Trophoblast cell (in vitro differentiated cells and primary cell): Measurements from ENCODE around the gene FOXB1.
A peak's percentile ranks its signal among the peaks of the same experiment; 100 is the strongest.

Experiments
- DNase-seq, 2 donors: peaks; one replicate each; pipeline ENCODE4 v3.0.0-alpha.2; 2016
- H2AFZ ChIP-seq: 2 replicates; pipeline ENCODE4 v1.6.1; 2013; ENCODE audit warnings: low read length, moderate library complexity, mild to moderate bottlenecking; ENCODE audit not compliant: insufficient read depth, poor library complexity
- H2AK5ac ChIP-seq: 2 replicates; pipeline ENCODE4 v1.6.1; 2013; ENCODE audit warnings: mild to moderate bottlenecking, low read length
- H2BK120ac ChIP-seq: 2 replicates; pipeline ENCODE4 v1.6.1; 2013; ENCODE audit warnings: low read length, mild to moderate bottlenecking, moderate library complexity; ENCODE audit not compliant: insufficient read depth, poor library complexity
- H2BK12ac ChIP-seq: 2 replicates; pipeline ENCODE4 v1.6.1; 2013; ENCODE audit warnings: mild to moderate bottlenecking, low read length, moderate library complexity
- H2BK5ac ChIP-seq: 2 replicates; pipeline ENCODE4 v1.6.1; 2013; ENCODE audit warnings: low read length, low read depth, moderate library complexity, mild to moderate bottlenecking; ENCODE audit not compliant: poor library complexity
- H3K14ac ChIP-seq: 2 replicates; pipeline ENCODE4 v1.6.1; 2013; ENCODE audit warnings: mild to moderate bottlenecking, low read length
- H3K18ac ChIP-seq: 2 replicates; pipeline ENCODE4 v1.6.1; 2013; ENCODE audit warnings: mild to moderate bottlenecking, low read length
- H3K23ac ChIP-seq: 2 replicates; pipeline ENCODE4 v1.6.1; 2013; ENCODE audit warnings: low read length
- H3K27ac ChIP-seq: 2 replicates; pipeline ENCODE4 v1.5.1; 2013; ENCODE audit warnings: low read depth, mild to moderate bottlenecking, inconsistent platforms, low read length, moderate library complexity
- H3K27me3 ChIP-seq: 2 replicates; pipeline ENCODE4 v1.6.1; 2013; ENCODE audit warnings: inconsistent platforms, mild to moderate bottlenecking, low read length, moderate library complexity; ENCODE audit not compliant: insufficient read depth
- H3K36me3 ChIP-seq, 2 experiments: 1 replicate in 1 of 2; 2 replicates in 1 of 2; pipeline ENCODE4 v1.6.1; 2013; ENCODE audit warnings: low read length in 2 of 2, mild to moderate bottlenecking in 2 of 2, moderate library complexity in 1 of 2; ENCODE audit not compliant: insufficient read depth in 2 of 2, control insufficient read depth in 1 of 2
- H3K4ac ChIP-seq: 2 replicates; pipeline ENCODE4 v1.6.1; 2013; ENCODE audit warnings: low read depth, mild to moderate bottlenecking, low read length, moderate library complexity
- H3K4me1 ChIP-seq, 2 experiments: 1 replicate in 1 of 2; 2 replicates in 1 of 2; pipeline ENCODE4 v1.6.1; 2013; ENCODE audit warnings: low read length in 2 of 2, mild to moderate bottlenecking in 2 of 2, moderate library complexity in 1 of 2; ENCODE audit not compliant: insufficient read depth in 2 of 2, control insufficient read depth in 1 of 2
- H3K4me2 ChIP-seq: 2 replicates; pipeline ENCODE4 v1.6.1; 2013; ENCODE audit warnings: inconsistent platforms, mild to moderate bottlenecking, low read length, moderate library complexity
- H3K4me3 ChIP-seq: 2 replicates; pipeline ENCODE4 v1.5.1; 2013; ENCODE audit warnings: mild to moderate bottlenecking, low read depth, low read length, inconsistent platforms
- H3K79me1 ChIP-seq: one replicate; pipeline ENCODE4 v1.6.1; 2013; ENCODE audit warnings: low read length
- H3K79me2 ChIP-seq: 2 replicates; pipeline ENCODE4 v1.6.1; 2013; ENCODE audit warnings: low read length, mild to moderate bottlenecking; ENCODE audit not compliant: control insufficient read depth, insufficient read depth, poor library complexity
- H3K9ac ChIP-seq: 2 replicates; pipeline ENCODE4 v1.6.1; 2013; ENCODE audit warnings: mild to moderate bottlenecking, low read length
- H3K9me3 ChIP-seq: 2 replicates; pipeline ENCODE4 v1.6.1; 2013; ENCODE audit warnings: low read depth, mild to moderate bottlenecking, control low read depth, inconsistent platforms, low read length; ENCODE audit not compliant: insufficient read depth
- H4K12ac ChIP-seq: 2 replicates; pipeline ENCODE4 v1.6.1; 2013; ENCODE audit warnings: low read depth, mild to moderate bottlenecking, low read length, moderate library complexity
- H4K8ac ChIP-seq: 2 replicates; pipeline ENCODE4 v1.6.1; 2013; ENCODE audit warnings: low read depth, mild to moderate bottlenecking, low read length, moderate library complexity
- H4K91ac ChIP-seq: one replicate; pipeline ENCODE4 v1.6.1; 2013; ENCODE audit warnings: low read depth, mild to moderate bottlenecking, low read length, moderate library complexity
- WGBS: extraction: QIAGEN DNeasy Blood & Tissue Kit; methylation state at CpG from one replicate; pipeline ENCODE4 v1.1.7; 2013; ENCODE audit warnings: missing lambda C conversion rate; ENCODE audit not compliant: insufficient read length, insufficient coverage; ENCODE audit errors: extremely low coverage; 5-methylcytosine and 5-hydroxymethylcytosine counted together

FOXB1 gene

DNA sequence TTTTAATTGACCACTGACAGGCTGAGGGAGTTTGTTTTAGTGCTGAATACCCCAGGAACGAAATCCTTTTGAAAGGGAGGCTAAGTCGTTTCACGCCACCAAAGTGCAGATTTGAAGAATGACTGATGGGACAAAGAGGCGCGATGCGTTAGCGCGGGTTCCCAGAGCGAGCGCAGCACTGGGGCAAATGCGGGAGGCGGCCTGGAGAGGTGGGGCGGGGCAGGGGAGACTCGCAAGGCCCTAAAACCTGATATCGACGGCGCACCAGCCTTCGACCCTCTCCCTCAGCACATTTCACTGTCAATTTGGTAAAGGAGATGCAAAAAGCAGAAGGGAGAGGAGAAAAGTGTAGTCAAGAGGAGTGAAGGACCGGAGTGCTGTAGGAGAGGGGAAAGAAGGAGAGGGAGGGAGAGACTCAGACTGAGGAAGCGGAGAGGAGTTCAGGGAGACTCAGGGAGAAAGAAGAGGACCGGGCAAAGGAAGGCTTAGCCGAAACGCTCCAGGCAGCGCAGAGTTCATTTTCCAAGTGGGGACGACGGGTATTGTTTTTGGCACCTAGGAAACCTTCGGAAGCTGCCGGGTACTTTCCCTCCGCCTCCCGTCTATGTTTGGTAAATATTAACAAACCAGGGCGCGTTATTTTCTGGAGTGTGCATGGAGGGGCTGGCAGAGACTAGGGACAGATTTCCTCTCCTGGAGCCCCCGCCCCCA is 3.8 kb upstream of the FOXB1 start:
- Histone ChIP-seq H2AFZ (no peak overlapping the region), H3K9me3 (peaks cover 3% of the 10 kb centered on the region), H4K91ac (no peak overlapping the region), H2AK5ac (no peak overlapping the region), H3K27ac (no peak overlapping the region), H3K27me3 (peaks cover 89% of the 10 kb centered on the region), H3K4me2 (no peak overlapping the region), H3K79me1 (no peaks in the 10 kb centered on the region), H3K23ac (no peak overlapping the region), H4K8ac (no peak overlapping the region), H2BK12ac (no peak overlapping the region), H4K12ac (no peak overlapping the region), H3K9ac (no peak overlapping the region), H2BK5ac (no peak overlapping the region), H3K4me3 (no peak overlapping the region), H2BK120ac (no peak overlapping the region), H3K79me2 (no peaks in the 10 kb centered on the region), H3K18ac (no peak overlapping the region), H3K36me3 (no peaks in the 10 kb centered on the region), H3K4me1 (peaks cover 6 to 13% of the 10 kb centered on the region in 2 experiments), H3K4ac (no peak overlapping the region), H3K14ac (no peak overlapping the region)
- peak in 1 of 2 donors; percentile 26 for DNase-seq
- WGBS, result no CpG with 5 or more reads among the region's 33 CpGs

DNA sequence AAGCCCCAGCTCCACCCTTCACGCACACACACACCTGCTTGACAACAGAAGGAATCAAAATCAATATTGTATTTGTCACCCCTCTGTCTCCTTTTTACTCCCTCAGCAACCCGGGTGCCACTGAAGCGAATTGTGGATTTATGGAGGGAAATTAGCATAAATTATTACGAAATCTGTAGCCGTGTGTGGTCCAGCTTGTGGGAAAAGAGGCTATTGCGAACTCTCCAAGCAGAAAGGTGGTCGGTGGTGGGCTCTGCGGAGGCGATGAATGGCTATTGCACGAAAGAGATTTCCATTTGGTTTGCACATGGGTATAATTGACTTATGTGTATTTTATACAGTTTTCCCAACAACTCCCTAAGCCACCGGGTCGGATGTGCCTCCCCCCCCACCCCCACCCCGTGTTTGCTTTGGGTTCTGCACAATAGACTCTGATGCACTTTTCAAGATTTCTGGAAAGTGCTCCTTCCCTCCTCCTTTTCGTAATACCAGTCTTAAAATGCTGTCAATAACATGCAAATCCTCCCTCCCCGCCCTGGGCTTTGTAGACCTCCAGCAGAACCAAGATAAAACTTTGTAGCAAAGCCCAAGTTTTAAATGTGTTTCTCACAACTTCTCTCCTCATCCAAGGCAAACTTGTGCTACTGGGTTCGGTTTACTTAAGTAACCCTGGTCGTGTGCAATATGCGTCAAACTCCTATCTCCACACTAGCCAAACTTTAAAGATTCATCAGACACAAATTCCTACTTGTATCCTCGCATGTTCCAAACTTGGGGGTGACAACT is 3.1 kb upstream of the FOXB1 start:
- no peak overlapping the region for H4K91ac ChIP-seq
- peaks cover 89% of the 10 kb centered on the region for H3K27me3 ChIP-seq
- H3K14ac ChIP-seq, result no peak overlapping the region
- peaks cover 8% of the 10 kb centered on the region for H3K9me3 ChIP-seq
- H4K8ac ChIP-seq, result no peak overlapping the region
- no peaks in the 10 kb centered on the region for H3K79me2 ChIP-seq
- H3K18ac ChIP-seq, result no peak overlapping the region
- no peak overlapping the region for H2BK12ac ChIP-seq
- peaks cover 13 to 20% of the 10 kb centered on the region in 2 experiments for H3K4me1 ChIP-seq
- no peaks in the 10 kb centered on the region for H3K36me3 ChIP-seq
- H2BK120ac ChIP-seq, result no peak overlapping the region
- no peak overlapping the region for H3K4ac ChIP-seq
- no peak overlapping the region for H3K4me2 ChIP-seq
- H4K12ac ChIP-seq, result no peak overlapping the region
- no peak overlapping the region for H2BK5ac ChIP-seq
- H3K4me3 ChIP-seq, result no peak overlapping the region
- no peak overlapping the region for H2AK5ac ChIP-seq
- WGBS, result no CpG with 5 or more reads among the region's 19 CpGs
- DNase-seq, result no peak
- H2AFZ ChIP-seq, result no peak overlapping the region
- H3K23ac ChIP-seq, result no peak overlapping the region
- H3K27ac ChIP-seq, result no peak overlapping the region
- no peaks in the 10 kb centered on the region for H3K79me1 ChIP-seq
- no peak overlapping the region for H3K9ac ChIP-seq

DNA sequence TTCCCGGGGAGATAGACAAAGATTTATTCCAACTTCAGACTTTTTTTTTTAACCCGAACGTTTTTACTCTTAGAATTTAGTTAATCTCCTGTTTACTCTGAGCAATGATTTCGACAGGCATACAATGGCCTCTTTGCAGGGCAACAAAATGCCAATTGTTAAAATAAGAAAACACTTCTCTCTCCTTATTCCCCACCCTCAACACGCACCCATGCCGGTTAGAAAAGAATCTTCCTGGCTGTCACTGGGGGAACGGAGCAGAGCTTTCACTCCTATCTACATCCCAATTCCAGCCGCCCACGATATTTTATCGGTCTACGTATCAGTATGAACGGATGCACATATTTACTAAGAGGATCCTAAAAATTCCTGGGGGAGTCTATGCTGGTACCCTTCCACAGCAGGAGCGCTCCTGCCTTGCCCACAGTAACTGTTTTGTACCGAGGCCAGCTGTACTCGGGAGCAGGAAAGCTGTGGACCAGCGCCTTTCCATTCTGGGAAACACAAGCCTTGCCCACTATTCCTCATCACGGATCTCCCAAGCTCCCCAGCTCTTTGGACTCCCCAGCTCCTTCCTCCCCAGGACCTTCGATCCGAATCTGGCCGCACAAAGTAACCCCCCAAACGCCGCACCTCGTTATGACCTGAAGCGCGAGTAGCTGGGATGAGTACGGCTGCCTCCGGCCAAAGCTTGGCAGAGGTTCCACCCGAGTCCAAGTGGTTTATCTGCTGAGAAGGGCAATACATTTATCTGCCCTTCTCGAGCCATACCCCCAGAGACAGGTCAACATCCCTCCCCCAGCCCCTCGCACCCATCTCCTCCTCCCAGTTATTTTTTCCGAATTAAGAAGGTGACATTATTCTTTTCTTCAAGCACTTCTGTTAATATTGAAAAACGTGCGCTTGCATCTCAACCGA is 2.2 kb upstream of the FOXB1 start:
- no peak overlapping the region for H3K18ac ChIP-seq
- H2AK5ac ChIP-seq, result no peak overlapping the region
- H4K8ac ChIP-seq, result no peak overlapping the region
- no peak overlapping the region for H3K14ac ChIP-seq
- no peaks in the 10 kb centered on the region for H3K79me1 ChIP-seq
- no peak for DNase-seq
- no peak overlapping the region for H3K4me3 ChIP-seq
- no peak overlapping the region for H4K91ac ChIP-seq
- peaks cover 8% of the 10 kb centered on the region for H3K9me3 ChIP-seq
- H3K4me1 ChIP-seq, result peaks cover 16 to 21% of the 10 kb centered on the region in 2 experiments
- no peak overlapping the region for H2BK5ac ChIP-seq
- no peaks in the 10 kb centered on the region for H3K79me2 ChIP-seq
- no peak overlapping the region for H3K4me2 ChIP-seq
- peaks cover 89% of the 10 kb centered on the region for H3K27me3 ChIP-seq
- H2BK12ac ChIP-seq, result no peak overlapping the region
- H4K12ac ChIP-seq, result no peak overlapping the region
- no peak overlapping the region for H2BK120ac ChIP-seq
- no peak overlapping the region for H3K4ac ChIP-seq
- H3K36me3 ChIP-seq, result no peaks in the 10 kb centered on the region
- no CpG with 5 or more reads among the region's 34 CpGs for WGBS
- no peak overlapping the region for H3K9ac ChIP-seq
- no peak overlapping the region for H3K23ac ChIP-seq
- no peak overlapping the region for H2AFZ ChIP-seq
- no peak overlapping the region for H3K27ac ChIP-seq

DNA sequence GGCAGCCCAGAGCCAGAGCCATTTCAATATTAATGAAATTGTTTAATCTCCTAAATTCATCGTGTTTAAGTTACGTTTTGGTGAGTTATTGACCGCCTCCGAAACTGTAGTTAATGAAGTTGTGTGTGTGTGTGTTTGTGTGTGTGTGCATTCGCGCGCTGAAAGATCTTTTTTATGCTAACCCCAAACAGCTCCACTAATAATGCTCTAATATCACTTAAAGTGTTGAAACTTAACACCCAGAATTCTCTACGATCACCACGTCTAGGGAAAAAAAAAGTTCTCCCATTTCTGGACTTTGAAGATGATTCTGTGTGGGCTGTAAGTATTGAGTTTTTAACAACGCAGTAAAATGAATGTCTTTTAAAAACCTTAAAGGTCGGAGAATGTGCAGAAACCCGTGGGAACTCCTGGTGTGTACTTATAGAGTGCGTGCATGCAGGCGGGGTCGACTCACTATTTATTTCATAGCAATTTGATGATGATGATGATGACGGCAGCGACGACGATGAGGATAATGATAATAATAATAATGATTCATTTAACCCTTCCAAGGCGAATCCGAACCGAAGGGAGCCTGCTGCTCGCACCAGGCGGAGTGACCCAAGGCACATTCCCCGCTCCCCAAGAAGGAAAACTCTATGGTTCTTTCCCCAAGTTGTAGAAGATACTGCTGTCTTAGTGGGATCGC is 1.4 kb upstream of the FOXB1 start:
- Histone ChIP-seq H3K27me3 (peaks cover 84% of the 10 kb centered on the region), H2AFZ (no peak overlapping the region), H4K91ac (no peak overlapping the region), H3K27ac (no peak overlapping the region), H3K79me2 (no peaks in the 10 kb centered on the region), H3K79me1 (no peaks in the 10 kb centered on the region), H3K4me3 (no peak overlapping the region), H2BK12ac (no peak overlapping the region), H4K8ac (no peak overlapping the region), H3K36me3 (no peaks in the 10 kb centered on the region), H3K4me1 (peaks cover 16 to 19% of the 10 kb centered on the region in 2 experiments), H3K23ac (no peak overlapping the region), H4K12ac (no peak overlapping the region), H2AK5ac (no peak overlapping the region), H3K14ac (no peak overlapping the region), H3K9me3 (peaks cover 8% of the 10 kb centered on the region), H3K4me2 (no peak overlapping the region), H3K4ac (no peak overlapping the region), H3K9ac (no peak overlapping the region), H2BK120ac (no peak overlapping the region), H3K18ac (no peak overlapping the region), H2BK5ac (no peak overlapping the region)
- WGBS, result no CpG with 5 or more reads among the region's 26 CpGs
- no peak for DNase-seq
